ENCODE data around the gene XG. TPM values are rescaled to one million over a fixed set of nuclear protein-coding genes. Genes with fewer than 3 reads are reported as not detected.

The XG gene
- total and polyA plus RNA-seq, 9 of the 15 experiments (the other 6 are each of a cell fraction or from before 2014, with no cell fraction given) = 0.03 to 0.12 TPM; not detected in 7

DNA sequence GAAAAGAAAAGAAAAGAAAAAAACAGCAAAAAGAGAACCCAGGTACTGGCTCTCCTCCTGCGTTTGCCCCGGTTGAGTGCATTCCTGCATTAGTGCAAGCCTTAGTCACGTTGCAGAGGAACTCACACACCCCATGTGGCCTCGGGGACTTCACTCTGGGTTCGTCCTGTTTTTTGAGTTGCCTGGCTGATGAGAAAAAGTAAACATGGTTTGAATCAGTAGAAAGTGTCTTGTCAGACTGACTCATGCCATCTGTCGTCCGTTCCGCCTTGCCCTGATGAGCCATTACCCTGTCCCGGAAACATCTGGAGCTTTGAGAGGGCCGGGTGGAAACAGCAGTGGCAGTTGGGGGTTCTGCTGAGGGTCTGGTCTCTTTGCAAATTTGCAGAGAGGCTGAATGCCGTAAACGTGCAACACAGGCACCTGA lies 44.5 kb upstream of the XG start (continued):
- TF ChIP-seq ARID3A (IDR thresholded peaks at IDR 0.05; ENCODE audit: borderline replicate concordance, low read depth, low read length) (no peak), IFI16 (CRISPR knock-in tag; IDR thresholded peaks at IDR 0.05) (no peak), FOXA1 (IDR thresholded peaks at IDR 0.05; ENCODE audit: borderline replicate concordance) (no peak), FOSL1 (tag; conservative IDR thresholded peaks at IDR 0.05) (peak; percentile 85), PKNOX1 (IDR thresholded peaks at IDR 0.05) (no peak), GATAD2A (IDR thresholded peaks at IDR 0.05) (no peak), CBFB (CRISPR knock-in tag; IDR thresholded peaks at IDR 0.05) (no peak), SMARCA5 (IDR thresholded peaks at IDR 0.05) (no peak), ZNF274 (IDR thresholded peaks at IDR 0.05; ENCODE audit: borderline replicate concordance, low read depth, low read length) (no peak), NFE2 (IDR thresholded peaks at IDR 0.05; ENCODE audit: low read depth) (peak; percentile 51; the same call in 1 of the 2 replicates), SREBF2 (CRISPR knock-in tag; IDR thresholded peaks at IDR 0.05) (no peak), PCBP2 (IDR thresholded peaks at IDR 0.05; ENCODE audit: low read depth, low read length, poor library complexity, severe bottlenecking) (no peak), BCL6 (CRISPR knock-in tag; IDR thresholded peaks at IDR 0.05) (no peak), ZFX (CRISPR knock-in tag; IDR thresholded peaks at IDR 0.05) (no peak), EWSR1 (IDR thresholded peaks at IDR 0.05; ENCODE audit: borderline replicate concordance, low read depth, partially characterized antibody) (no peak), POLR2G (IDR thresholded peaks at IDR 0.05; ENCODE audit: low read depth, low read length) (no peak)
- TF ChIP-seq, protein P1, sequence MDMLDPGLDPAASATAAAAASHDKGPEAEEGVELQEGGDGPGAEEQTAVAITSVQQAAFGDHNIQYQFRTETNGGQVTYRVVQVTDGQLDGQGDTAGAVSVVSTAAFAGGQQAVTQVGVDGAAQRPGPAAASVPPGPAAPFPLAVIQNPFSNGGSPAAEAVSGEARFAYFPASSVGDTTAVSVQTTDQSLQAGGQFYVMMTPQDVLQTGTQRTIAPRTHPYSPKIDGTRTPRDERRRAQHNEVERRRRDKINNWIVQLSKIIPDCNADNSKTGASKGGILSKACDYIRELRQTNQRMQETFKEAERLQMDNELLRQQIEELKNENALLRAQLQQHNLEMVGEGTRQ (CRISPR knock-in tag; IDR thresholded peaks at IDR 0.05) = no peak
